ENCODE results near the gene ARHGAP25. TPM values are rescaled to one million over a fixed set of nuclear protein-coding genes. Genes with fewer than 3 reads are reported as not detected.

Gene ARHGAP25, protein sequence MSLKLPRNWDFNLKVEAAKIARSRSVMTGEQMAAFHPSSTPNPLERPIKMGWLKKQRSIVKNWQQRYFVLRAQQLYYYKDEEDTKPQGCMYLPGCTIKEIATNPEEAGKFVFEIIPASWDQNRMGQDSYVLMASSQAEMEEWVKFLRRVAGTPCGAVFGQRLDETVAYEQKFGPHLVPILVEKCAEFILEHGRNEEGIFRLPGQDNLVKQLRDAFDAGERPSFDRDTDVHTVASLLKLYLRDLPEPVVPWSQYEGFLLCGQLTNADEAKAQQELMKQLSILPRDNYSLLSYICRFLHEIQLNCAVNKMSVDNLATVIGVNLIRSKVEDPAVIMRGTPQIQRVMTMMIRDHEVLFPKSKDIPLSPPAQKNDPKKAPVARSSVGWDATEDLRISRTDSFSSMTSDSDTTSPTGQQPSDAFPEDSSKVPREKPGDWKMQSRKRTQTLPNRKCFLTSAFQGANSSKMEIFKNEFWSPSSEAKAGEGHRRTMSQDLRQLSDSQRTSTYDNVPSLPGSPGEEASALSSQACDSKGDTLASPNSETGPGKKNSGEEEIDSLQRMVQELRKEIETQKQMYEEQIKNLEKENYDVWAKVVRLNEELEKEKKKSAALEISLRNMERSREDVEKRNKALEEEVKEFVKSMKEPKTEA
- 1 to 10 TPM in 10 of 12 donors, not detected in 2; 2.6 to 8.3 (median 3.8) TPM for polyA plus RNA-seq (ENCODE audit: insufficient read length in 12 of 12)
- long read RNA-seq, donor 1, partial matches to known transcripts: 0 of 1 reads
- long read RNA-seq, donor 1, other reads (novel, unspliced or antisense): 0 of 1 reads
- long read RNA-seq, donor 2, partial matches to known transcripts: 0 of 1 reads
- long read RNA-seq, donor 2, other reads (novel, unspliced or antisense): 0 of 1 reads
- long read RNA-seq, donor 3: 0 reads
- long read RNA-seq, donor 4: 0 reads
- long read RNA-seq, donor 5, partial matches to known transcripts: 0 of 2 reads
- long read RNA-seq, donor 5, other reads (novel, unspliced or antisense): 0 of 2 reads
- long read RNA-seq, donor 6, partial matches to known transcripts: 0 of 1 reads
- long read RNA-seq, donor 6, other reads (novel, unspliced or antisense): 0 of 1 reads
- long read RNA-seq, donor 7, partial matches to known transcripts: 0 of 1 reads
- long read RNA-seq, donor 7, other reads (novel, unspliced or antisense): 0 of 1 reads
- long read RNA-seq, donor 8: 0 reads
- long read RNA-seq, donor 9: 0 reads
- long read RNA-seq, donor 10: 0 reads
- long read RNA-seq, donor 11, partial matches to known transcripts: 0 of 2 reads
- long read RNA-seq, donor 11, other reads (novel, unspliced or antisense): 0 of 2 reads

DNA sequence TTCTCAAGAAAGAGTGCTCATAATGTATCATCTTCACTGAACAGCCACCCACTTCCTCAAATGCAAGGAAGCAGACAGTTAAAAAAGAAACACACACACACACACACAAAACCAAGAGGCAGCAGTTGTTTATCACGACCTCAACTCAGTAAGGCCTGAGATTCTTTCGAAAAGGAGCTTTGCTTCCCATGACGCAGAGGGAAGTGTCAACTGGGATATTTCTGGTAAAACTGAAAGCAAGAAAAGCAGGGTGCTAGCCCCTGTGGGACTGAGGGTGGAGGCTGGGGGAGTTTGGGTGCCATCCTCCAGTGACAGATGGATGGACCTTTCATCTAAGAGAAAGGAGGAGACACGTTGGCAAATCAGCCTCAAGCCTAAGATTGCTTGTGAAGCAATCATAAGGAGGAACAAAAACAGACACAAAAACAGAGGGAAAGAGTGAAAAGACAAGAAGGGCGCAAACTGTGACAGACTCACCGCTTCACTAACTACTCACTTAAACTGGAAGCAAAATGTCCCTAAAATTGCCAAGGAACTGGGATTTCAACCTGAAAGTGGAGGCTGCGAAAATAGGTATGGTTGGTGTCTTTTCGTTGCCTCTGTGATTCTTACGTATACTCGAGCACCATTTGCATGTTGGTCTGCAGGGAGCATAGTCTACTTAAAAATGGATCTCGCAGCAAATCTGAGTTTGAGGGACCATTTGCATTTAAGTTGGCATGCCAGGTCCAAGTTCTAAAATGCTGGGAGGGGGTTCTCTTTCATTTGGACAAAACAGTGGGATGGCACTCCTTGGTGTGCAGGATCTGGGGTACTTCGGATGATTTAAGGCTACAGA lies at the start of gene ARHGAP25:
Gene ARHGAP25, plus strand, starts transcription at position 124 of the 838 bp plus-strand sequence. Its CDS starts 389 bp downstream, at position 513.
- DNase-seq: no peak

DNA sequence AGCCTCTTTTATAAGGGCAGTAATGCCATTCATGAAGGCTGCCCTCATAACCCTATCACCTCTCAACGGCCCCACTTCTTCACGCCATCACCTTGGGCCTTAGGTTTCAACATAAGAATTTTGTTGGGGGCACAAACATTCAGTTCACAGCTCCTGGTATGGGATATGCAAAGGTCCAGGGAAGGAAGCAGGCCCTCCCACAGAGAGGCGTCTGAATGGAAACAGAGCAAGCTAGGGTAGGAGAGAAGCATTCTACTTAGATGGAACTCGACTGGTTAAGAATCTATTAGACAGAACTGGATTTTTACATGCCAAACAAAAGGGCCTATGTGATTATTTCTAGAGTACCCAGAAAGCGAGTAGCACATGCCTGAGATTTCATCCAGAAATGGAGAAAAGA lies 48.4 kb upstream of the ARHGAP25 start:
- no peak for DNase-seq

DNA sequence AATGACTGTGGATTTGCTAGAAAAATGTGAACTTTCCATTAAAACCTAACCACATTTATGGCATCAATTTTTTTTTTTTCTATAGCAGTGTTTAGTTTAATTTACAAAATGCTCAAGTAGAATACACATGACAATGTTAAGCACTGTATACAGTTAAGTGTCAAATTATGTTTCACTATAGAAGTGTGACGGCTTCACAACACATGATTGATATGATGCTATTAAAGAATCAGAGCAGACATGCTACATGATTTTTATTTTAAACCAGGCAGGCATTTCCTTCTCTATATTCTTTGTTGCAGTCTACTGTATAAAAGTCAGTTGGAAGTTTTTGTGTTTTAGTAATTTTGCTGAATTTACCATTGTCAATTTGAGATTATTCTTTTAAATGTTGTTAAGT lies 47.6 kb upstream of the ARHGAP25 start:
- no peak for DNase-seq

DNA sequence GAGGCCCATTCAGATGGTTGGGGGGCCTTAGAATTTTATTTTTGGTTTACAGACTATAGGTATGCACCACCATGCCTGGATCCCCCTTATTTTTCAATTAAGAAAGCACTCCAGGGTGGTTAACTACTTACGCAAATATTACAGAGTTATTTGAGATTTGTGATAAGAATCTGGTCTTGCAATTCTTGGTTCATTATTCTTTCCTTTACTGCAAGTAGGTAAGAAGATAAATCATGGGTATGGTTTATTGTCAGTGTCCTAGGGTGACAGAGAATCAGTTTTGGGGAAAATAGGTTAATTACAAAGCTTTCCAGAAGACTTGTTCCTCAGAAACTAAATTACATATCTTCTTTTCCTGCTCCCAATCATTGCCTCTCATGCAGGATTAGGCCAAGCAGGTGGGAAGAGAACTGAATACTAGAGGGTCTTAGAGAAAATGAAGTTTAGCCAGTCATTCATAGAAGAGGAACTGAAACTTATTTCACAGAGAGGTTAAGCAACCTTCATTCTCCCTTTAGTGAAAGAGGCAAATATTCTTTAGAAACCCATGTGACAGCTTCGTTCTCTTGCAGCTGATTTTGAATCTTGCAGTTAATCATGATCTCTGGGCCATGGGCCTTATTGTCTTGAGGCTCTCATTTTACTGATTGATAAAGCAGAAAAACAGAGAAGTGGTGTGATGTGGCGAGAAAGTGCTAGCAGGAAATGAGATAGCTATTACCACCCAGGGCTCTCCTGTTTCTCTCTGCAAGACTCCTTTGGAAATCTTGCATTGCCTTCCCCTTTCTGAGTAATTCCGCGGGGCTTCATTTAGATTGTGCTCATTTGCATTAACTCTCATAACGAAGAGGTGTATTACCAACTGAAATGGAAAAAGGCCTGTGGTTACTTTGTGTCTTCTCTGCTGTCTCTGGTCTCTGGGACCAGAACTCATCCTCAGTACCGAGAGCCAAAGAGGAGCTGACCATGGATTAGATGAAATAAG lies 44.8 kb upstream of the ARHGAP25 start:
- DNase-seq: no peak

DNA sequence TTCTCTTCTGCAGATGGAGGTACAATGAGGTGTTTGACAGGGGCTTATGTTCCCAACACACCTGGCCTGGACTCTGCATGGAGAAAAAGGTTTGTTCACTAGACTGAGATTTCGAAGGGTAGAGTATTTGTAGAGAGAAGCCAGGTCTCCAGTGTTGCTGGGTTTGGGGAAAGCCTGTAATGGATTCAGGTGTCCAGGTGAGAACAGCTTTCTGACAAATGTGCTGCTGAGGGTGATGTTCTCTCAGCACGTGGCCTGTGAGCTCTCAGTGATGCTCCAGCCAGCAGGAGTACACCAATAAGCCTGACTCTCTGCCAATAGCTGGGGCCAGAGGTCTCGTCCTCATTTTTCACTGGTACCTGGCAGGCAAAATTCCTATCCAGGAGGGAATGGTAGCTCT lies 43.8 kb upstream of the ARHGAP25 start:
- no peak for DNase-seq

DNA sequence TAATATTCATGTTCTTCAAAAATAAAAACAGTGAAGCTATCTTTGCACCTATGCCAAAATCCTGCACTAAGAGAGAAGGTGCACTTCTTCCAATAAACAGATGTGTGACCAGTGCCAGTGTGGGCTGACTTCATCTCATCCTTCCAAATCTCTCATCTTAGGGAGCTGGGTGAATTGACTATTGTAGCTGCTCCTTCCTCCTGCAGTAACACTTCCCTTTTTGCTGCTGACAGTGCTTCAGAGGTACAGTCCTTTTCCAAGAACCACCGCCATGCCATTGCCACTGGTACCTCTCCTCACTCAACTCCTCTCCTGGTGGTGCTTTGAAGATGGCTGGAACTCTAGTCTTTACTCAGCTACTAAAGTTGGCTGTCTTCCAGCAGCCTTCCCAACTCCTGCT lies 42.1 kb upstream of the ARHGAP25 start:
- DNase-seq: no peak

DNA sequence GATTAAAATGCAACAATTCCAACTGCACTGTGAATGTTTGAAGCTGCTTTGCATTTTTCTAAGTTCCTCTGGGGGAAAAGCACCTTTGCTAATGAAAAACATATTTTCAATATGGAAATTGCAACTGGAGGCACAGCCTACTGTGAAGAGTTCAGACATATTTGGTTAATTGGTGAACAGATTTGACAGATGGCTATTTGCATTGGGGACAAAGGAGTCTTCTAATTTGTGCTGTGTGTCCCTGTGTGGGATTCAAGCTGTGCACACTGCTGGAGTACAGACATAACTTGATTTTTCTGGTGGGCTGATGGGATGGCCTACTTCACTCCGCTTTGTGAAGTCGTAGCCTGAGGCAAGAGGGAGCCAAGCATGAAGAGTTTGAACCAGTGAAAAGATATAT lies 40.7 kb upstream of the ARHGAP25 start:
- DNase-seq: no peak

DNA sequence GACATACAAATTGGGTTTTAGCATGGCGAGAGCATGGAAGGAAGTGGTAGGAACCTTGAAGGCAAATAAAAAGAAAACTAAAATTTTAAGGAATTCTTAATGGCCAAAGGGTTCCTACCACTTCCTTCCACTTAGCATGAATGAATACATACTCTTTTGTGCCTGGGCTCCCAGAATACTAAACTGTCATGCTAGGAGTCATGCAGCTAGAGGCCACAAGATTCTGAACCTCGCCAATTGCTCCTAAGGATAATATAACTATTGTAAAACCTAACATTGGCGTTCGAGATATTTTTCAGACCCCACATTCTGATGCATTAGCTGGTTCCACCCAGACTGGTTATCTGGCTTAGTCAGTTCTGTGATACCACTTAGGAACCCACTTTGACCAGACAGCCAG lies 38.6 kb upstream of the ARHGAP25 start:
- no peak for DNase-seq

DNA sequence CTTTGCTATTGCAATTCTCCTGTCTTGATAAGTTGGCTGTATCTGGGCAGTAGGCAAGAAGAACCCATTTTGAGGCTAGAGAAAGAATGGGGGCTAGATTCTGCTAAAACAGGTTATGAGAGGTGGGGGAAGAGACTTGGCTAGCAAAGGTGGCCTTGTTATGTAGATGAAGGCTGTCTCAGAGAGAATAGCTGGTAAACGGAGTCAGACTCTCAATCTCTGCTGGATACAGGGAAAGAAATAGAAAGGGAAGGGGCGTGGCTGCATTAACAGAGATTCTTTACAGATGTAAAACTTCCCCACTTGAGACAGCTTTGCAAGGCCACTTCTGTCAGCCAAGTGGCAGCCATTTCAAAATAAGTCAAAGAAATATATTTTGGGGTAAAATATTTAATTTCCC lies 38.1 kb upstream of the ARHGAP25 start:
- no peak for DNase-seq

DNA sequence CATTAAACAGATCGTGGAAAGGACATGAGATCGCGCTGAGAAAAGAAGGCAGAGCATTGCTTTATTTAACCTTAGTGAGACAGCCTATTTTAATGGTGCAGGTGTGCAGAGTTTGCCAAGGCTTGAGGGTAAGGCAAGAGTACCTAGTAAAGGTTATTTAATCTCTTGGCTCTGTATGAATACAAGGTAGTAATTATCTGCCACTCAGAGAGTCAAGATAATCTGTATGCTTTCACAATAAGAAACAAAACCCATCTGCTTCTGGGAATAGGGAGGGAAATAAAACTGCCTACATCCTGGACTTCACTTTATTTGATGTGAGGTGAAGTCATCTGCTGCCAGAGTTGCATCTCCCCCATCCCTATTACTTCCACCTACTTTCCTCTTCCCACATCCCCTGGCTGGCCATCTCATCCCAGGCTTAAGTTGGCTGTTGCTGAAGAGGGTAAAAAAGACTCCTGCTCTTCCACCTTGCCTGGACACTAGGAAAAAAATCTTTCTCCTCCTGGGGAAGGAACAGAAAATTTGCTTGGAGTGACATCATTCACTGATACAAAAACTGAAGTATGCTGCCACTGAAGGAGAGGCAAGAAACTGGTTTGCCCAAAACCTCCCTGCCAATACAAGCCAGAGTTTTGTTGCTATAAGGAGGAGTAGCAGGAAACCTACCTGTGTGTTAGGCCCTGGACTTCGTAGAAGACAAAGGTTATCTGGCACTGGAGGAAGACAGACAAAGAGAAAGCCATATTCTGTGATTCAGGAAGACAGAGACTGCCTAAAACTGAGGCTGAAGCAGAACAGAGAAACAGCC lies 35.8 kb upstream of the ARHGAP25 start:
- no peak for DNase-seq

DNA sequence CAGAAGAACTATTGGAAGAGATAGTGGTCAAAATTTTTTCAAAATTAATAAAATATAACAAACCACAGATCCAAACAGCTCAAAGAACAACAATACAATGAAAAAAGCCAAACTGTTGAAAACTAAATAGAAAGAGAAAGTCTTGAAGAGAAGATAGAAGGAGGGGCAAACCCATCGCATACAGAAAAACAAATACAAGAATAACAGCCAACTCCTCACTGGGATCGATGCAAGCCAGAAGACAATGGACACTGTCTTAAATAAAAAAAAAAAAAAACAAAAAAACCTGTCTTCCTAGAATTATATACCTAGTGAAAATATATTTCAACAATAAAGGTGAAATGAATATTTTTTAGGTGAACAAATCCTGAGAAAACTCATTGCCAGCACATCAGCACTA lies 34.1 kb upstream of the ARHGAP25 start:
- DNase-seq: no peak

DNA sequence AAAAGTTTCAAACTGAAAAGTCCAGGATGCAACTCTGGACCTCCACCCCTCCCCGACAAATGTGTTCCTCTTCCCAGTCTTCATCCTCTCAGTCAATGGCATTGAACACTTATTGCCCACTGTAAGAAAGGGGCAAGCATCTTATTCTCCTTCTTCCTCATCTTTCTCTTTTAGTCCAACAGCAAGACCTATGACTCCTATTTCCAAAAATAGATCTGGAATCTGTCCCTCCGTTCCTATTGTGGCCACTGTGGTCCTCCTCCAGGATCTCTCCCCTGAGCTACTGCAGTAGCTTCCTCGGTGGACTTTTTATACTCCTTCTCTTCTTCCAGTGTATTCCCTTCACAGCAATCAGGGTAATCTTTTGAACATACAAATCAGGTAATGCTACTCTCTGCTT lies 28.0 kb upstream of the ARHGAP25 start:
- no peak for DNase-seq

DNA sequence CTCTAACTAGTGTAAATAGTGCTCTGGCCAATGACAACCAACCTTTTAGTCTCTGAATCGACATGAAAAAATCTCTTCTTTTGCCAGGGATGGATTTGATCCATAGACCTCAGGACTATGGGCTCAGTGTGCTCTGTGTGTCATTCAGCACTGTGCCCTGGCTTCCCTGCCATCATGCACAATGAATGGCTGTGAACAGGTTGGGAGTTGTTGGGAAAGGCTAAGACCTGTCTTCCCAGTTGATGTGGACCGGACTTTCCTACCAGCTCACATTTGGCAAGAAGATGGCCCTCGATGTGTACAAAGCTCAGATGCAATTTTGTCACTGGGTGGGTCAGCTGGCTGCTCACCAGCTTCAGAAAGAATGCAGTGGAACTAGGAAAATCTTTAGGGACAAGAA lies 26.0 kb upstream of the ARHGAP25 start:
- DNase-seq: no peak

DNA sequence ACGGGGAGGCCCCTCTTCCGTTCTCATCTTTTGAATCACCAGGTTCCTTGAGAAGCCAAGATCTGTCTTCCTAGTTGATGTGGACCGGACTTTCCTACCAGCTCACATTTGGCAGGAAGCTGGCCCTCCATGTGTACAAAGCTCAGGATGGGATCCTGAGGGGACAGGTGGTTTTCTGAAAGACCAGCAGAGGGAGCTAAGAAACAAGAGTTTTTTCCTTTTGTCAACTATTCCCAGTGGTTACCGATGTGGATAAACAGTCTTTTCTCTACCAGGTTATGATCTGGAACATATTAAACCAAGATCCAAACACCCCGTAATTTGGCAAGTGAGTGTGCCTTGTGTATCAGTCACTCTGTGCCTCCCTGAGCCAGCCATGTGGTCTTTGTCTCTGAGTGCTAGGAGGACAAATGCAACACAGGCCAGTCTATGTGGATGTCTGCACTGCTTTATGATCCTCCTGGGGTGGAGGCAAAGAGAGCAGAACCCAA lies 25.1 kb upstream of the ARHGAP25 start:
- DNase-seq: peak; percentile 15

DNA sequence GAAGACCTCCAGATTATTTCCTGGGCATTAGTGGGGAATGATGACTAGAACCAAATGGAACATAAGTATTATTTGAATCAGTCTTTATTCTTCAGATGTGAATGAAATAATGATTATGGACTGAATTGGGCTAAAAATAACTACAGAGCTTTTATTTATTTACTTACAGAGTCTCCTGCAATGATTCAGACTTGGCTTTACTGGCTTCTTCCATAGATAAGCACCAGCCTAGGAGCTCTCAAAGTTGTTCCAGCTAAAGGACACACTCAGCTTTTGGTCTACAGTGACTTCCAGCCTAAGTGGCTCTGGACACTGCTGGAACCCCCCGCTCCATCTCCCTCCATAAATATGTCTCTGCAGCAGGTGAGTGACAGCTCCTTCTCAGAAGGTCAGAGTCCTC lies 24.3 kb upstream of the ARHGAP25 start:
- DNase-seq: no peak

DNA sequence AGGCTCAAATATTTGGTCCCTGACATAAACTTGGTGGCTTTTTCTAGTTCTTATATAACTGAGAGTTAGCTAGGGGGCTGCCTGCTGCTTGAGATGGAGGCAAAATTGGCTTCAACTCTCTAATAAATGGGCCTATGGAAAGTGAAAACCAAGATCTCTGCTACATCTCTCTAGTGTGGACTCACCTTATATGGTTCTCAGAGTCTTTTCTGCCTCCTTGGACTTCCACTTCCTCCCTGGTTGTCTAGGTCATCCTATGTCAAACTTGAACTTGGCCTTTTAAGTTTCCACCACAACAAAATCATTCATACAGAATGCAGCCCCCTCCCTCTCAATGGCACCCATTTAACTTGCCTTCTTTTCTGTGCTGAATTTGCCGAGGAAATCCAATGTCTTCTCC lies 23.9 kb upstream of the ARHGAP25 start:
- no peak for DNase-seq

DNA sequence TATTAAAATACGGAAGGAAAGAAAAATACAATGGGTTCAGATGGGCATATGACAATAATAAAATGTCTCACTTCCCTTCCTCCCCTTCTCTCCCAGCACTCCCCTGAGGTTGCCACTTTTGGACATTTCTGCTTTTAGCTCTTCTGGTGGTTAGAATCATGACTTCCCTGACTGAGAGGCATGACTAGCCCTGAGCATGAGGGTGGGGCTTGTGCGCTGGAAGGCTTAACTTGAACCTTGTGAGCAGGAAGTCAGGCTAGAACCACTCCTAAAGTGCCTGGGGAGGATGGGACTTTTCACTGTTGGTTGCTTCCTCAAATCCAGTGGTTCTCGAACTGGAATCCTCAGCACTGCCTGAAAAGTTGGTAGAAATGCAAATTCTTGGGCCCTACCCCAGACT lies 19.7 kb upstream of the ARHGAP25 start:
- no peak for DNase-seq

DNA sequence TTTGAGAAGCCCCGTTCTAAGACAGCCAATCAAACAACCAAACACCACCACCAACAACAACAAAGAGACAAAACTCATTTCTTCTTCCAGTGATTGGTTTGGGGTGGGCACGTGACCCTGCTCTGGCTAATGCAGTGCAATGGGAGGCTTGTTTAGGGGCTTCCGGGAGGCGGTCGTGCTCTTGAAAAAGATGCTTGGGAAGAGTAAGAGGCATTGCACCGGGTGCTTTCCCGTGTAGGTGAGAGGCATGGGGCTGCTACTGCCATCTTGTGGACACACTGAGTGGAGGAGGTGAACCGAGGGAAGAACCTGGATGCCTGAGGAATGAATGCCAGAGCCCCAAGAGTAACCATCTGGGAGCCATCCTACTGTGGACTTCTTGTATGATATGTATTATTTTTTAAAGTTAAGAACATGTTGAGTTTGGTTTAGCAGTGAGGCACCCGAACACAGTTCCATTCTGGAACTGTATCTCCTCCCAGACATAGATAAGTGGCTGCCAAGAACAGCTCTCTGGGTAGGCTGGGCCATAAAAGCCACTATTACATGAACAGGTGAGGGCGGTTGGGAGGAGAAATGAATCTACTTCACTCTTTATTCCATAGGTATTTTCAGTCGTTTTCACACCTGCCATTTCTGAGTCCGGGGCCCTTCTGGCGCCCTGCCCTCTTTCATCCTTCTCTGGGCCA lies 19.1 kb upstream of the ARHGAP25 start:
- DNase-seq: no peak
